BJ (cell line): ENCODE data around the gene TBC1D8. TPM values are rescaled to one million over a fixed set of nuclear protein-coding genes. Genes with fewer than 3 reads are reported as not detected.

ENCODE experiments used
- CTCF ChIA-PET: fragments of 350-600 bp; formaldehyde crosslinking; extraction: SDS; loops from one replicate; lab custom pipeline; 2021; ENCODE audit warnings: antibody characterized with exemption, inconsistent platforms; lab: Yijun Ruan, JAX
- POLR2A ChIA-PET: fragments of 300-600 bp; sonication (Branson Sonifier 250); formaldehyde crosslinking; extraction: SDS; loops from one replicate; lab custom pipeline; 2021; ENCODE audit warnings: antibody characterized with exemption; lab: Charles Lee
- DNase-seq: peaks from one replicate; pipeline ENCODE4 v3.0.0-alpha.2; 2011; ENCODE audit warnings: low read depth
- H3K27me3 ChIP-seq: 2 replicates; pipeline ENCODE4 v1.6.0; 2011; ENCODE audit warnings: low read length; ENCODE audit not compliant: control insufficient read depth, insufficient read depth
- H3K36me3 ChIP-seq: 2 replicates; pipeline ENCODE4 v1.5.1; 2011; ENCODE audit warnings: low read length; ENCODE audit not compliant: control insufficient read depth, insufficient read depth
- H3K4me3 ChIP-seq: 2 replicates; pipeline ENCODE4 v1.5.1; 2011; ENCODE audit warnings: low read depth, mild to moderate bottlenecking, control low read depth, low read length
- polyA plus RNA-seq: library from polyadenylated mRNA; depleted of rRNA; stranded (reverse); fragments of >200 nt; gene quantifications from 2 replicates; pipeline ENCODE4 v1.2.3, GENCODE V29; 2011
- TF ChIP-seq, protein P1 (sequence below): IDR thresholded peaks from 2 replicates; pipeline ENCODE4 v1.5.1; 2011; ENCODE audit warnings: low read depth, mild to moderate bottlenecking, control low read depth, inconsistent platforms, low read length, moderate library complexity; ENCODE audit not compliant: insufficient read depth

The TBC1D8 gene
- polyA plus RNA-seq, 1 experiment = 8.8 TPM

GRCh38 chr2:100983201-100983600 lies 168.0 kb downstream of the TBC1D8 start:
- no peak for DNase-seq
- no peak overlapping the region for H3K4me3 ChIP-seq
- TF ChIP-seq, protein P1, sequence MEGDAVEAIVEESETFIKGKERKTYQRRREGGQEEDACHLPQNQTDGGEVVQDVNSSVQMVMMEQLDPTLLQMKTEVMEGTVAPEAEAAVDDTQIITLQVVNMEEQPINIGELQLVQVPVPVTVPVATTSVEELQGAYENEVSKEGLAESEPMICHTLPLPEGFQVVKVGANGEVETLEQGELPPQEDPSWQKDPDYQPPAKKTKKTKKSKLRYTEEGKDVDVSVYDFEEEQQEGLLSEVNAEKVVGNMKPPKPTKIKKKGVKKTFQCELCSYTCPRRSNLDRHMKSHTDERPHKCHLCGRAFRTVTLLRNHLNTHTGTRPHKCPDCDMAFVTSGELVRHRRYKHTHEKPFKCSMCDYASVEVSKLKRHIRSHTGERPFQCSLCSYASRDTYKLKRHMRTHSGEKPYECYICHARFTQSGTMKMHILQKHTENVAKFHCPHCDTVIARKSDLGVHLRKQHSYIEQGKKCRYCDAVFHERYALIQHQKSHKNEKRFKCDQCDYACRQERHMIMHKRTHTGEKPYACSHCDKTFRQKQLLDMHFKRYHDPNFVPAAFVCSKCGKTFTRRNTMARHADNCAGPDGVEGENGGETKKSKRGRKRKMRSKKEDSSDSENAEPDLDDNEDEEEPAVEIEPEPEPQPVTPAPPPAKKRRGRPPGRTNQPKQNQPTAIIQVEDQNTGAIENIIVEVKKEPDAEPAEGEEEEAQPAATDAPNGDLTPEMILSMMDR = no peak
- H3K36me3 ChIP-seq = peaks cover 9% of the 10 kb centered on the region
- POLR2A ChIA-PET = no interaction called here
- CTCF ChIA-PET = interaction anchor here (0.7 to 2.2 kb wide), 8 partner anchors 19 to 375 kb away, joined by 3 to 23 read pairs (median 6); no protein-coding TSS in a partner anchor
- no peaks in the 10 kb centered on the region; the same call in 1 of the 2 replicates for H3K27me3 ChIP-seq

DNA sequence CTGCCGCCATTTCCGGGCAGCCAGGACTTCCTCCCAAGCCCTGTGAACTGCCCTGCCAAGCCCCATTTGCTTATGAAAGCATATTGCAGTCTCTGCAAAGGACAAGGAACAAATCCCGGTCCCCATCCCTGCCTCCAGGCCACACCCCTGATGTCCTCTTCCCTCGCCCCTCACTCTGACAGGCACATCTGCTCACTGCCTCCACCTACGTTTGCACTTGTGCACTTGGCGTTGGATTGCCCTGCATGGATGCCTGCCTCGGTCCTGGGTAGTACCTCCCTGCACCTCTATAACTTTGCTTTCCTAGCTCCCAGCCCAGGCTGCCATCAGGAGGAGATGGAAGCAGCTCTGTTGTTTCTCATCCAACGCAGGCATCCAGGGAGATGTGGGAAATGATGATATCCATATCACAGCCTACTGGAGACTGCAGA lies 168.7 kb downstream of the TBC1D8 start:
- DNase-seq = no peak
- Histone ChIP-seq H3K4me3 (no peak overlapping the region), H3K36me3 (peaks cover 12% of the 10 kb centered on the region), H3K27me3 (no peaks in the 10 kb centered on the region; the same call in 1 of the 2 replicates)
- CTCF ChIA-PET = interaction anchor here (0.7 to 2.2 kb wide), 9 partner anchors 18 to 375 kb away, joined by 3 to 23 read pairs (median 6); no protein-coding TSS in a partner anchor
- POLR2A ChIA-PET = no interaction called here
- TF ChIP-seq, protein P1 = no peak

DNA sequence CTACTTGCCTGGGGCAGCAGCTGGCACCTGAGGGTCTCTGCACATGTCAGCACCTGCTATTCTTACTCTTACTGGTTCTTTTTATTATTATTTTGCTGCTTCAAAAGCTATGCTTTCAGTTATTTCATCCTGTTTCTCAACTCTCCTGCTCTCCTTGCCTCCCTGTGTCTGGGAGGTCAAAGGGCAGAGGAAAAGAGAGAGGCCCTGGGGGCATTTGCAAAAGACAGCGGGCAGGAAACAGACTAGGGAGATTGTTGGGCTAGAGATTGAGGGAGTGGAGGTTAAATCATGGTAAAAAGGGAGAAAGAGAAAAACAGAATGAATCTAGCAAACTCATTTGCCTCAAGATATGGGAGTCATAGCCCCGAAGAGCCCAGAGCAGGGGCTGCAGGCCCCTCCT lies 170.2 kb downstream of the TBC1D8 start:
- no peak for DNase-seq
- TF ChIP-seq, protein P1 = no peak
- H3K27me3 ChIP-seq = no peaks in the 10 kb centered on the region; the same call in 1 of the 2 replicates
- POLR2A ChIA-PET = no interaction called here
- peaks cover 13% of the 10 kb centered on the region for H3K36me3 ChIP-seq
- CTCF ChIA-PET = interaction anchor here (1.4 to 3.1 kb wide), 2 partner anchors 250 to 371 kb away, joined by 3 to 26 read pairs; no protein-coding TSS in a partner anchor
- no peak overlapping the region for H3K4me3 ChIP-seq

GRCh38 chr2:100980046-100980445 lies 171.1 kb downstream of the TBC1D8 start:
- no peak for DNase-seq
- POLR2A ChIA-PET = no interaction called here
- TF ChIP-seq, protein P1 = no peak
- H3K4me3 ChIP-seq = no peak overlapping the region
- peaks cover 14% of the 10 kb centered on the region for H3K36me3 ChIP-seq
- no peaks in the 10 kb centered on the region; the same call in 1 of the 2 replicates for H3K27me3 ChIP-seq
- CTCF ChIA-PET = interaction anchor here (0.9 to 3.1 kb wide), 3 partner anchors 9 to 370 kb away, joined by 3 to 26 read pairs (median 3); no protein-coding TSS in a partner anchor

GRCh38 chr2:100978582-100979191 lies 172.5 kb downstream of the TBC1D8 start:
- ChIA-PET POLR2A (no interaction called here), CTCF (interaction anchor here (3.1 kb wide), 1 partner anchor 248 kb away, joined by 26 read pairs; no protein-coding TSS in a partner anchor)
- H3K4me3 ChIP-seq = no peak overlapping the region
- H3K27me3 ChIP-seq = no peaks in the 10 kb centered on the region; the same call in 1 of the 2 replicates
- no peak for DNase-seq
- H3K36me3 ChIP-seq = peaks cover 18% of the 10 kb centered on the region
- TF ChIP-seq, protein P1 = no peak
